Measurements from ENCODE around the gene NALCN. TPM values are rescaled to one million over a fixed set of nuclear protein-coding genes. Genes with fewer than 3 reads are reported as not detected.

The NALCN gene
- total RNA-seq, 1 donor from 2014 or later = 18.5 TPM

- H3K27ac ChIP-seq = no peak overlapping the region
- DNase-seq (ENCODE audit: low spot score in 2 of 2) = no peak
- H3K4me1 ChIP-seq = peaks cover 0 to 9% of the 10 kb centered on the region in 2 donors
- no peak for TF ChIP-seq CTCF (IDR thresholded peaks at IDR 0.05)
- no peaks in the 10 kb centered on the region for H3K9me3 ChIP-seq
- H3K4me3 ChIP-seq = no peak overlapping the region
- no peaks in the 10 kb centered on the region for H3K36me3 ChIP-seq
- H3K27me3 ChIP-seq = no peaks in the 10 kb centered on the region
- intact Hi-C loops (cut with DNase I) = no loop called here
Observed at GRCh38 chr13:101412076-101412475, 4.2 kb downstream of the NALCN start.

GRCh38 chr13:101408992-101409656 is 7.2 kb downstream of the NALCN start:
- H3K27ac ChIP-seq = no peak overlapping the region
- H3K4me3 ChIP-seq = no peak overlapping the region

GRCh38 chr13:101408154-101408553 is 8.2 kb downstream of the NALCN start:
- no peaks in the 10 kb centered on the region for H3K27me3 ChIP-seq
- DNase-seq (ENCODE audit: low spot score in 2 of 2) = no peak
- intact Hi-C loops (cut with DNase I) = no loop called here
- H3K4me1 ChIP-seq = peaks cover 0 to 6% of the 10 kb centered on the region in 2 donors
- H3K9me3 ChIP-seq = no peaks in the 10 kb centered on the region
- H3K36me3 ChIP-seq = no peaks in the 10 kb centered on the region
- peak overlapping the region; percentile 30 to 66 for H3K27ac ChIP-seq
- TF ChIP-seq CTCF (IDR thresholded peaks at IDR 0.05) = no peak
- peak overlapping the region; percentile 18 to 27 for H3K4me3 ChIP-seq

More at GRCh38 chr13:101408992-101409656, 7.2 kb downstream of the NALCN start:
- peaks cover 0 to 6% of the 10 kb centered on the region in 2 donors for H3K4me1 ChIP-seq
- intact Hi-C loops (cut with DNase I) = no loop called here
- DNase-seq (ENCODE audit: low spot score in 2 of 2) = no peak
- no peaks in the 10 kb centered on the region for H3K27me3 ChIP-seq
- no peaks in the 10 kb centered on the region for H3K36me3 ChIP-seq
- TF ChIP-seq CTCF (IDR thresholded peaks at IDR 0.05) = no peak
- no peaks in the 10 kb centered on the region for H3K9me3 ChIP-seq

- Histone ChIP-seq H3K27ac (no peak overlapping the region), H3K4me3 (no peak overlapping the region), H3K36me3 (no peaks in the 10 kb centered on the region), H3K27me3 (no peaks in the 10 kb centered on the region), H3K9me3 (no peaks in the 10 kb centered on the region), H3K4me1 (peaks cover 0 to 6% of the 10 kb centered on the region in 2 donors)
- TF ChIP-seq CTCF (IDR thresholded peaks at IDR 0.05) = no peak
- DNase-seq (ENCODE audit: low spot score in 2 of 2) = no peak
- intact Hi-C loops (cut with DNase I) = no loop called here
Observed at GRCh38 chr13:101406791-101407190, 9.5 kb downstream of the NALCN start.

- Histone ChIP-seq H3K27ac (no peak overlapping the region), H3K36me3 (no peaks in the 10 kb centered on the region), H3K4me1 (no peaks in the 10 kb centered on the region), H3K9me3 (no peaks in the 10 kb centered on the region), H3K27me3 (no peaks in the 10 kb centered on the region), H3K4me3 (no peak overlapping the region)
- no peak for TF ChIP-seq CTCF (IDR thresholded peaks at IDR 0.05)
- intact Hi-C loops (cut with DNase I) = no loop called here
- DNase-seq (ENCODE audit: low spot score in 2 of 2) = no peak
Observed at GRCh38 chr13:101401196-101401595, 15.1 kb downstream of the NALCN start.
